Liver (tissue), 3 donors: ENCODE data around the gene KRTAP4-3.

ENCODE experiments used
- EGR1 ChIP-seq, 2 donors: IDR thresholded peaks; 2 replicates each; pipeline ENCODE4 v1.6.1; 2016 to 2018; ENCODE audit warnings: antibody characterized with exemption in 2 of 2, low read depth in 2 of 2
- TF ChIP-seq, protein P1 (sequence below): fragments of 150-350 bp; IDR thresholded peaks from 2 replicates; pipeline ENCODE4 v1.5.1; 2017; ENCODE audit warnings: improper control_type of control experiment, low read depth, low read length; ENCODE audit not compliant: missing input control
- donor health status: healthy.
- donor health status: healthy.

DNA sequence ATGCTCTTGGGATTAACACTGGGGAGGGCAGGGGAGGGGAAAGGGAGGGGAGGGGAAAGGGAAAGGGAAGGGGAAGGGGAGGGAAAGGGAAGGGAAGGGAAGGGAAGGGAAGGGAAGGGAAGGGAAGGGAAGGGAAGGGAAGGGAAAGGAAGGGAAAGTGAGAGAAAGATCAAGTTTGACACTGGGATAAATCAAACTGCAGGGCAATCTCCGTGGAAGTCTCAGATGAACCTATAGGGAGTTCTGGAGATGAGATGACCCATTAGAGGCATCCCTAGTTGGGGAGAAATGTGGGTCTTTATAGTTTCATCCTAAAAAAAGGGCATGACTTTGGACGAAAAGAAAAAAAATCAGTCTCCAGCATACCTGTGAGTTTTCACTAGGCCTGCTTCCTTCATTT, 46.3 kb downstream of the KRTAP4-3 start:
- TF ChIP-seq, protein P1, sequence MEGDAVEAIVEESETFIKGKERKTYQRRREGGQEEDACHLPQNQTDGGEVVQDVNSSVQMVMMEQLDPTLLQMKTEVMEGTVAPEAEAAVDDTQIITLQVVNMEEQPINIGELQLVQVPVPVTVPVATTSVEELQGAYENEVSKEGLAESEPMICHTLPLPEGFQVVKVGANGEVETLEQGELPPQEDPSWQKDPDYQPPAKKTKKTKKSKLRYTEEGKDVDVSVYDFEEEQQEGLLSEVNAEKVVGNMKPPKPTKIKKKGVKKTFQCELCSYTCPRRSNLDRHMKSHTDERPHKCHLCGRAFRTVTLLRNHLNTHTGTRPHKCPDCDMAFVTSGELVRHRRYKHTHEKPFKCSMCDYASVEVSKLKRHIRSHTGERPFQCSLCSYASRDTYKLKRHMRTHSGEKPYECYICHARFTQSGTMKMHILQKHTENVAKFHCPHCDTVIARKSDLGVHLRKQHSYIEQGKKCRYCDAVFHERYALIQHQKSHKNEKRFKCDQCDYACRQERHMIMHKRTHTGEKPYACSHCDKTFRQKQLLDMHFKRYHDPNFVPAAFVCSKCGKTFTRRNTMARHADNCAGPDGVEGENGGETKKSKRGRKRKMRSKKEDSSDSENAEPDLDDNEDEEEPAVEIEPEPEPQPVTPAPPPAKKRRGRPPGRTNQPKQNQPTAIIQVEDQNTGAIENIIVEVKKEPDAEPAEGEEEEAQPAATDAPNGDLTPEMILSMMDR, result no peak
- TF ChIP-seq EGR1 (IDR thresholded peaks at IDR 0.05; ENCODE audit: low read depth in 2 of 2), result no peak
